LoVo (cell line): ENCODE measurements around the gene ADGRF4.

Source experiments
- DNase-seq: peaks from one replicate; pipeline ENCODE4 v3.0.0-alpha.2; 2016; ENCODE audit warnings: low spot score

Gene ADGRF4

GRCh38 chr6:47698342-47698787, at the start of gene ADGRF4:
Gene ADGRF4 (plus strand): TSS chr6:47698580. CDS start chr6:47707246, 8,666 bp downstream.
- peak; percentile 82 for DNase-seq

GRCh38 chr6:47650553-47651432, 47.6 kb upstream of the ADGRF4 start:
- DNase-seq = no peak

- DNase-seq = no peak
Observed at GRCh38 chr6:47651505-47651944, 46.9 kb upstream of the ADGRF4 start.

- DNase-seq = no peak
Observed at GRCh38 chr6:47653706-47654105, 44.7 kb upstream of the ADGRF4 start.

- no peak for DNase-seq
Observed at GRCh38 chr6:47654255-47654654, 44.1 kb upstream of the ADGRF4 start.

GRCh38 chr6:47655719-47656595, 42.4 kb upstream of the ADGRF4 start:
- DNase-seq = peak; percentile 61

- DNase-seq = no peak
Observed at GRCh38 chr6:47661960-47662359, 36.4 kb upstream of the ADGRF4 start.

- no peak for DNase-seq
Observed at GRCh38 chr6:47663462-47664216, 34.7 kb upstream of the ADGRF4 start.

GRCh38 chr6:47665112-47665511, 33.3 kb upstream of the ADGRF4 start:
- DNase-seq = peak; percentile 76

GRCh38 chr6:47669684-47670513, 28.5 kb upstream of the ADGRF4 start:
- DNase-seq = no peak

- no peak for DNase-seq
Observed at GRCh38 chr6:47670851-47671250, 27.5 kb upstream of the ADGRF4 start.

- DNase-seq = no peak
Observed at GRCh38 chr6:47671777-47672176, 26.6 kb upstream of the ADGRF4 start.

- DNase-seq = no peak
Observed at GRCh38 chr6:47672816-47673215, 25.6 kb upstream of the ADGRF4 start.

- DNase-seq = no peak
Observed at GRCh38 chr6:47674673-47675072, 23.7 kb upstream of the ADGRF4 start.

- no peak for DNase-seq
Observed at GRCh38 chr6:47677381-47678100, 20.8 kb upstream of the ADGRF4 start.

- DNase-seq = no peak
Observed at GRCh38 chr6:47678739-47679138, 19.6 kb upstream of the ADGRF4 start.

GRCh38 chr6:47679322-47679906, 19.0 kb upstream of the ADGRF4 start:
- DNase-seq = no peak

GRCh38 chr6:47680051-47680450, 18.3 kb upstream of the ADGRF4 start:
- no peak for DNase-seq

- no peak for DNase-seq
Observed at GRCh38 chr6:47680724-47681123, 17.7 kb upstream of the ADGRF4 start.
